GM19099 (cell line): ENCODE measurements around the gene PDE1C.

Source experiments
- POLR2A ChIP-seq: IDR thresholded peaks from 3 replicates; pipeline ENCODE4 v1.6.1; 2011; ENCODE audit warnings: low read depth; ENCODE audit not compliant: insufficient read length; ENCODE audit errors: extremely low read depth

PDE1C gene

DNA sequence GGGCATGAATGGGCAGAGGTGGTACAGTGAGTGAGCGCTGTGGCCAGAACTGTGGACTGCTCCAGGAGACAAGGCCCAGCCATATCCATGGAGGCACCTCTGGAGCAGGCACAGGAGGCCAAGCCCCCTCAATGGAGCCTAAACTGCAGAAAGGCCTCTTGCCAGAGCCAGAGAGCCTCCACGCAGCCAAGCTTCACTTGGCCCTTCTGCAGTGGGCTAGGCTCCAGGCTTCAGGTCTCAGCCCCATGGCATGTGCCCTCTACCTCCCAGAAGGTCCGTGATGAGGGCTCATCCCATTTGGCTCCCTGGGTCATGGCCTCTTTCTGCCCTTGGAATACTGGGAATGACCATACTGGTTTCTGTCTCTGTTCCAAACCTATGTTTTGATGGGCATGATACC, 8.9 kb downstream of the PDE1C start:
- TF ChIP-seq POLR2A: no peak

DNA sequence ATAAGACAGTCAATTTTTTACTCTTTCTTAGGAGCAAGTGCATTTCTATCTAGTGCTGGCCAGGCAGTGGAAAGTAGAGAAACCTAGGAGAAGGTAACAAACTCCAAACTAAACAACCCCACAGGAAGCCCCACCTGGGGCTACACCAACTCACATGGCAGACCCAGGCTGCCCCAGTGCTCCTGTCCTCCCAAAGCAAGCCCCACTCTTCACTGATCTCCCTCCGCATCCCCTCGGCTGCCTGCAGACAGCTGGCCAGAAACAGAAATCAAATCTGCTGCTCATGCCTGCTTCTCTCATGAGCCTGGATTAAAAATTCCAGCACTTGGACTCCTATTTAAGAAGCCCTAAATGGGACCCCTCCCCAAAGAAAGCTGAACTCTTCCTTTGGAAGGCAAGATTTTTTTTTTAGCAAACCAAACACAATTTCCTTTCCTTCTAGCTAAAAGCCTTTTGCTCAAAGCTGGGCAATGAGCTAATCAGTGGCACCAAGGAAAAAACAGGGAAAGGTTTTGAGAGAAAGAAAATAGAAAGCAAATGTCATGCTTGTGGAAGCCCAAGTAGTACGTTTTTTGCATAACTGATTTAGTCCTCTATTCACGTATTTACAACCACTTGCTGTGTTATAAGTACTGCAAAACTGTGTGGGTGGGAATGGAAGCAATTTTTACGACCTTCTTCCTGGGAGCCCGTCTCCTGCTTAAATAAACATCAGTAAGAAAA, 10.8 kb downstream of the PDE1C start:
- TF ChIP-seq POLR2A: no peak

DNA sequence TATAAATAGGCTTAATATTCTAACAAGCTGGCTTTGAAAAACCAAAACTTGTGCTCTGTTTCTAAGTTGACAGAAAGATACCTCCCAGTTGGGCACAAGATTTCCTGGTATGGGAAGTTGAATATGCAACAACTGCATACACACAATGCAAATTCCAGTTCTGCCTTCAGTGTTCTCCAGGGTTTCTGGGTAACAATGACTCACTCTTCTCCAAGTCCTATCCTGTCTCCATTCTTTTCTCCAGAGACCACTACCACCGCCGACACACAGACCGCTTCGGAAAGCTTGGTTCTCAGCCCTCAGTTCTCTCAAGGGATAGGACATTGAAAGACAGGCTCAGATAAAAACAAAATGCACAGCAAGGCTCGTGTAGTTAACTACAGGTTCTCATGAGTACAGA, 12.2 kb downstream of the PDE1C start:
- no peak for TF ChIP-seq POLR2A

DNA sequence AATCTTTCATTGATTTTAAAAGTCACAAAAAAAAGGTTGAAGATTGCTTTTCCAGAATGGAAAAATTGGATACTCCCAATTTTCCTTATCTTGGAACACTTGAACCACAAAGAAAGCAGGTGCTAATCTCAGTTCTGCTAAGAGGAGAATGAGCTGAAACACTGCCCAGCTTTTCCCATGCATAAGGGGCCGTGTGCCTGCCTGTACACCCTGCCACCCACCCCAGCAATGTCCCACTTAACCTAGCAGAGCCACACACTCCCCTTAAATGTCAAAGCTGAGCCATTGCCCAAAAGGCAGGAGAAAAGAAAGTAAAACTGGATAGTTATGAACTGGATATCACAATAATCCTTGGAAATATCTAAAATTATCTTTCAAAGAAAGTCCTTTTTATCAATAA, 13.4 kb downstream of the PDE1C start:
- no peak for TF ChIP-seq POLR2A

DNA sequence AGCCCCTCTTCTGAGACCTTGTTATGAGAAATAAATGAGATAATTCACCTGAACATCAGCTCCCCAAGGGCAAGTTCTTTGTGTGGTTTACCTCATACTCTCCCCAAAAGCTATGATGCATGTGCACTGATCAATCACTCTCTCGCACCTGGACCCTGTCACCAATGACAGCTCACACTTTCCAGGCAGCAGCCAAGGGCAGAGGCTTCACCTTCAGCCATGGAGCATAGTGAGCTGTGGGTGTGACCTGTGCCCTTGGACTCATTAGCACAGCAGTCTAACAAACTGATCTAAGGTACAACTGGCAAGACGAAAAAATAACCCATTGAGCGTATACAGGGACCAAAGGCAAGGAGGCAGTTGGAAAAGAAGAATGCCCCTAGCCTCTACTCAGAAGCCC, 17.0 kb downstream of the PDE1C start:
- TF ChIP-seq POLR2A: no peak

DNA sequence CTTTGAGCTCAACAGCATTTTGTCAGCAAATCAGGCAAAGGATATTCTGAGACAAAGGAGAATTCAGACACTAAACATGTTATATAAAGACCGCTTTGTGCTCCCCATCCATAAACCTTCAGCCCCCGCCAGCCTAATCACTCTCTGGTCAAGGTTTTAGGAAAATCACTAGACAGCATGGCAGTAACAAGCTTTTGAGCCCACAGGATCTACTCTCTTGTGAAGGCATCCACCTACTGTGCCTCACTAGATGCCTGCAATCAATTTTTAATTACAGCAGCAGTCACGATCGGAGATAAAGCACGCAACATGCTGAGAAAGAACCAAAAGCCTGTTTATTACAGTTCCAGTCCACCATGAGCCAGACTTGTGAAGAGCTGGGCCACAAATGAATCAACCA, 19.1 kb downstream of the PDE1C start:
- TF ChIP-seq POLR2A: no peak

DNA sequence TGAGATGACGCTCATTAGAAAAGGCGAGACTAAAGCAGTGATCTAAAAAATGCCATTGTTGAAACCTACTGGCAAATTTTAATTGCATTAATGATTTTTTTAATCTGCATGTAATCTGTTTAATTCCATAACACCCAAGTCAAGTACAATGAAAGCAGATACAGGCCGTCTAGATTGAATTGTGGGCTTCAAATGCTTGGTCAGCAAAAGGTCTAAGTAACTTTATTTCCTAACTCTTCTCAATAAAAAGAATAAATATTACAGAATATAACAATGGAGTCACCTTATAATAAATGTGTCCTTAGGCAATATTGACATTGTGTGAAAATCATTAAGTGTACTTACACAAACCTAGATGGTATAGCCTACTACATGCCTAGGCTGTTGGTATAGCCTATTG, 20.6 kb downstream of the PDE1C start:
- no peak for TF ChIP-seq POLR2A

DNA sequence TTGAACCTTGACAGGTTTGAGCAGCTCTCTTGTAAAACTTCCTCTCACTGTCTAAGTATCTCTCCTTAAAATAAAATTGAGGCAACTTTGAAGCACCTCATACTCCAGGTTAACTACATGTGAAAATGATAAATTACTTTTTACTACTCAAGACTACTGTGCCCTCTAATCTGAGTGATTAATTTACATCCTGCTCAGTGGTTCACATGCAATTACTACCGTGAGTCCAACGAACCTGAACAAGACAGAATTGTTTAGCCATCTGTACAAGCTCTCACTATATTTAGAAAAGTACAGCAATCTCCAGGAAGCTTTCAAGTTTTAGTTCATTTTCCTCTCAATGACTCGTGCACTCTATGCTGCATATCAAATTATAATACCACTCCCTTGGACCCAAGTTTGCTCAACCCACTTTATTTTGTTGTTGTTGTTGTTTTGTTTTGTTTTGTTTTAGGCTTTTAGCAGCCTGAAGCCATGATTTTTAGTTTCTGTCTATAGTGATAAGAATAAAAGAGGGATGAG, 21.2 kb downstream of the PDE1C start:
- TF ChIP-seq POLR2A: no peak

DNA sequence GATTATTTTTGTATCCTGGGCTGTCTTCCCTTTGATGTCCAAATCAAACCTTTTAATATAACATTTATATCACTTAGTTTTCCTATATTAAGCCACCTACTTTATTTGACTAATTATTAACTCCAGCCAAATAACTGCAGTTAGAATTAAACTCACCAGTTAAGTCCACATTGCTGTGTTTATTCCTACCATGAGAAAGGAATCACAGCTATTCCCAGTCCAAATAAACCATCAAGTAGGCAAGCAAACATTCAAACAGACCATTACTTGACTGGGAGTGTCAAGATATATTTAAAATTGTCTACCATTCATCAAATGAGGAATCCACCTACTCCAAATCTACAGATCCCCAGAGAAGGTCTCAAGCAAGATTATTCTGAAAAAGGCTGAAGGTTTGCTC, 22.4 kb downstream of the PDE1C start:
- TF ChIP-seq POLR2A: no peak

DNA sequence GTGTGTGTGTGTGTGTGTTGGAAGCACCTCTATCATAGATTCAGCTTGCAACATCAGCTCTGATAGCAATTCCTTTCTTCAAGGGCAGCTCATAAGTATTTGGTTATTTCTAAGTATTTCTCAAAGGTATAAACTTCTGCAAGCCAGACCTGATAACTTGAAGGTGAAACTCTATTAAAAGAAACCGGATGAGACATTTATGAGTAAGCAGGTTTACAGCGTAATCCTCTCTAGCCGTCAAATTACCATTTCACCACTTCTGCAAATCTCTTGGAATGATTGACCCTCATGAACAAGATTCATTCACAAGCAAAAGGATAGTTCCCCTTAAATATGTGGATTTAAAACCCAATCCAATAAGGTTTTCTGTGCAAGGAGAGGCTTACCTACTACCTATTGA, 23.1 kb downstream of the PDE1C start:
- no peak for TF ChIP-seq POLR2A

DNA sequence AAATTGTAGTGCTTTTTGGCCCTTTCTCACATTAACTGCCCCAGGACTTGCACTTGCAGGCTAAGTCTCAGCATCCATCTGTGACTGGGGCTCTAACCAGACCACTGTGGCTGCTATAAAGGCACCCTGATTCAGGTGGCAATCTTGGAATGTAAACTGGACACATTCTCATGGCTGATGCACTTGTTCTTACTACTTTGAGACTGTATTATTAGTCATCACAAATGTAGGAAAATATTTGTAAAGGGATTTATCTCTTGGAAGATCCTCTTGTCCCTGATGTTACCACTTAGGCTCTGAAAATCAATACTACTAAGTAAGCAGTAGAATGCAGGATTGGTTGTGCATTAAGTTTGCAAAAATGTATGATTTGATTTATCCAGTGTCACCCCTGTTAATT, 25.0 kb downstream of the PDE1C start:
- no peak for TF ChIP-seq POLR2A

DNA sequence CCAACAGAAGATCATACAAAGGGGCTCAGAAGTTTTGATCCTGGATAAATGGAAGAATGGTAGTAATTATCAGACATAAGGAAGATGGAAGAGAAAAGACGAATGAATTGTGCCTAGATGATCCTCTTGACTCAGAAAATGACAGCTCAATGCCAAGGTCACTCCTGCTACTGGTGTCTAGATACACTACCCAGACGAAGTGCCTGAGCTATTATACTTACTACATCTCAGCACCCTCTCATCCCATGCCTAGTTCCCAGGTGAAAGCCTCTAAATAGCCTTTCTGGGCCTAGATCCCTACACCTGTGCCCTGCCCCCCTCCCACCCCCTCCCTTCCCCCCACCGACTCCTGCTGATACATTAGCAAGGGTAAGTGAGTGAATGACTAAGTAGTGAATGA, 25.5 kb downstream of the PDE1C start:
- no peak for TF ChIP-seq POLR2A

DNA sequence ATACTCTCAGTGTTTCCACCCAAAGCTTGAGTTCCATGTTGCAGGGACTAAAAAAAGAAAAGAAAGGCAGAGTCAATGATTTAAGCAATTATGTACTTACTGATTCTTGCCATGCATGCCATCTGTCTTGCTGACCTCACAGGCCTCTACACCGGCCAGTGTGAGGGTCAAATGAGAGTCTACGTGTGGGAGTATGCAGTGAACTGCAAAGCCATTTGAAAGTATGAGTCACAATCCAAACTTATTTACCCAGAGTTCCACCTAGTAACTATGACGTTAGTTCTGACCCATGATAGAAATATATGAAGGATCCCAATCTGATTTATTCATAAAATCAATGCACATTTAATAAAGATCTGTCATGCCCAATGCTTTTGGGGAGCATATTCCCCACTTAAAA, 26.5 kb downstream of the PDE1C start:
- TF ChIP-seq POLR2A: no peak

DNA sequence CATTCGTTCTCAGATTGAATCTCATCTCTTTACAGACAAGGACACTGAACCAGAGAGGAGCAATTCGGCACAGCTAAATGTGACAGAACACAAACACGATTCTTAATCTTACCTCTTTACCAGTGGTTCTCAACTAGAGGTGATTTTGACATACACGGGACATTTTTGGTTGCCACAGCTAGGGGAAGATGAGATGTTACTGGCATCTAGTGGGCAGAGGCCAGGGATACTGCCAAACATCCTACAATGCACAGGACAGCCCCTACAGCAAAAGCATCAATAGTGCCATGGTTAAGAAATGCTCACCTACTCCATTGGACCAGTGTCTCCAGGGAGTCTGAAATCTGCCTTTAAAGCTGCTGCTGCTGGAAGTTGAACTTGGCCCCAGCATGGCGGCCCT, 27.3 kb downstream of the PDE1C start:
- TF ChIP-seq POLR2A: no peak

DNA sequence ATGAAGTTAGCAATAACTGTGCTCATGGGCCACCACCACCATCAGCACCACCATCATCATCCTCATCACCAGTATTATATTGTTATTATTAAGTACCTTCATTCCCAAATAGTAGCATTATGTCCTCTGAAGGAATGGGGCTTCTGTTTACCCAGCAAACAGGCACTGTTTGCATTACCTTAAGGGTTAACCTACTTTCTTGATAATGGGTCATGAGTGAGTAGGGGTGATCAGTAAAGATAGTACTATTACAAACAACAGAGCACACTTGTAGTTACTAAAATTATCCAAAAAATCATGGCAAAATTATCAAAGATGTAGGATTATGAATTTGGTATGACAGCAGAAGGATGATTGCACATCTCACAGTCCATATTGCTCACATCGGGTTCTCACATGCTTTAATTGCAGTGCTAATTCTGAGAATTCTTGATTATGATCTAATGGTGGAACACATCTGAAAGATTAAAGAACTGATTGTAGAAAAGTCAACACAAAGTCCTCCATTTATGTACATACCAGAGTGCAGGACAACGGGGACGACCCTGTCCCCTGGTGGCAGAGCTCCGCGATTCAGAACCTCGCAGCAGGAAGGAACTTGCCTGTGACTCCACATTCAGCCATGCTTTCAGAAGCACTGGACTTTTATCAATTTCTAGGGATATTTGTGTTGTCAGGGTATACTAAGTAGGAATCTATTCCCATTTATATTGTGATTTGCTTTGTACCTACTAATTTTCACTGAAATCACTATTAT, 31.0 kb downstream of the PDE1C start:
- no peak for TF ChIP-seq POLR2A

DNA sequence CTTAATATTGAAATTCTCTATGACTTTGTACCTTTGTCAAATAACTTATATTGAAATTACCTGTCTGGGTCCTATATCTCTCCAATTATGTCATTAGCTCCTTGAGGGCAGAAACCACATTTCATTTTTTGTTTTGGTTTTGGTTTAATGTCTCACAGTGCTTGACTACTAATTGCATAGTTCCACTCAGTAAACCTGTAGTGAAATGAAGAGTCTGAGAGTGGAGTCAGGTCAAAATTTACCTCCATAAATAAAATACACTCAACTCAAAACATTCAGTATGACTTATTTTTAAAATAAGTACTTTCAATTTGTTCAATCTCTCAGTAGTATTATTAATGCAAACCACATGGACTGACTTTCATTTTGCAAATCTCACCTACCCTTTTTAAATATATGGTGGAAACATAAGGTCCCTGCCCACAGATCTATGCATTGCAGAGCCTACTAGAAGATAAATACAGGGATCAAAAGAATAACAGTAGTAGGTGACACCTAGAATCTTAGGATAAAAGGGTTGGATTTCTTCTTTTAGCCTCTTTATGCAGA, 32.5 kb downstream of the PDE1C start:
- TF ChIP-seq POLR2A: no peak
